Activated CD8-positive, alpha-beta memory T cell treated with anti-CD3 and anti-CD28 coated beads, Interleukin-2, amount 50 U/mL, for 24 hours (primary cell): ENCODE results near the gene C6orf118.

ENCODE experiments used
- DNase-seq: peaks from one replicate; pipeline ENCODE4 v3.0.0-alpha.2; 2020; ENCODE audit errors: extremely low read depth

Gene C6orf118

DNA sequence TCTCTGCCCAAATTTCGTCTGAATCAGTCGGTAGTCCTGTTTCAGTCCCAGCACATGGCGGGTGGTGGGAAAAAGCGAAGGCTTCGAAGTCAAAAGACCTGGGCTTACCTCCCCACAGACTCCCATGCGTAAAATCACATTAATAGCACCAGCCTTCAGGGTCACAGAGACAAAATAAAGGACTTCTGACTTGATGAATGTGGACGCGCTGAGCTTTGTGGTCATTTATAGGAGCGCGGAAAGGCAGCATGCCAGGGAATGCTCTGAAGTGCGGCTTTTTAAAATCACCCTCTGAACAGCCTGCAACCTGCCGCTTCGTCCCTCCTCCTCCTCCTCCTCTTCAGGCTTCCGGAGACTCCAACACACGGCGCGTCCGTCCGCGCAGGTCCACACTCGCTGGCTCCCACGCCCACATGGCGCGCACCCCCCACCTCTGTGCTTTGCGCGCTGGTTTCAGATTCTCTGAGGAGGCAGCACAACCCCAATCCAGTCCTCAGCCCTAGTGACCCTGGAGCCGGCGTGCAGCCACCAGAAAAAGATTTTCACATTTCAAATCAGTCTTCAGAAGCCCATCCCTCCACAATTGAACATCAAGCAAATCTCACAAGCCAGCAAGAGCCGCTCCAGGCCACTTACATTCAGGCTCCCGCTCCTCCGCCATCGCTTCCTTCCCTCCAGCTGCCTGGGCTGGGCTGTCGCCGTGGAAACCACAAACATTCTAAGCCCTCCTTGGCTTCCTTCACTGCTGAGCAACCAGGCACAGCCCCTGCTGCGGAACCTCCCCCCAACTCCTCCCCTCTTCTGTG is at the start of gene C6orf118:
Gene C6orf118 (minus strand): TSS at position 680 of the 806 bp plus-strand sequence. CDS start 19 bp downstream, at position 661.
- no peak for DNase-seq

DNA sequence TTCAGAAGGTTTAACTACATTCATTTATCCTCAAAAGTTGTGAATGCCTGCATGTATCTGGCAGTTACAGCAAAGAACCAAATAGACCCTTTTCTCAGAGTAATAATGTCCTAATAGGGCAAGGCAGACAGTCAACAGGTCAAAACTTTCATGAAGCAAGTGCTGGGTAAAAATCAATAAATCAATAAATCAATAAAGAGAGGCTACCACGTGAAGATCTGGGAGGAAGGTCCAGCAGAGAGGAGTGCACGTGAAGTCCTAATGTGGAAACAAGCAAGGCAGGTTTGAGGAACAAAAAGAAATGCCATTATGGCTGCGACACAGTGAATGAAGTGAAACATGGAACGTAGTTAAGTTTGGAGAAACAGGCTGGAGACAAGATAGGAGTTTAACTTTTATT is 36.3 kb upstream of the C6orf118 start:
- DNase-seq, result no peak

DNA sequence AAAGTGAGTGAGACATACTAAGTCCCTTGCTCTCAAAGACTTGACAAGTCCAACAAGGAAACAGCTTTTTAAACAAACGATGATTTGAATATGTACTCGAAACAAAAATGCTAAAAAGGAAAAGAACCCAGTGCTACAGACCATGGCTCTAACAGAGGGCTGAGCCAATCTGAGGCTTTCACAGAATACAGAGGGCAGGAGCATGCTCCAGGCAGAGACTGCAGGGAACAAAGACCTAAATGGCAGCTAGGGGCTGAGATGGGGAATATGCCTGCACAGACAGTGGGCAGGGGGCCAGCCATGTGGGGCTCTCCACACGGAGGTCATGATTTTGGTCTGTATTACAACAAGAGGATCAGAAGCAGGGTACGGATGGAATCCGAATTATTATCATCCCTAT is 31.1 kb upstream of the C6orf118 start:
- DNase-seq, result no peak

DNA sequence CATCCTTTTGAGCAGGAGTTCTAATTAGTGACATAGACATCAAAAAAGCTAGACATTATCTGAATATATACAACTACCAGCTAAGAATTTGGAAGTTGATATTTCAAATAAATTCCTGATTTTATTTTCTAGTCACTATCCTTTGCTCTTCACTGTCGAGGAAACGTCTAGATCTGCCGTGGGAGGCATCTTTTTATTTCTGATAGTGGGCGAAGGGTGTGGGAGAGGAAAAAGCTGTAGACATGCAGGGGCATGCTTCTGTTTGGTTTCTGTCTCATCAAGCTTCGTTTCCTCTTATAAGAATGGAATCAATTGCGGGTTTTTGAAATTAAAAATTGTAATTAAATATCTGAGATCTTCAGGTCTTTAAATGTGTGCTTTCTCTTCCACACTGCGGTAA is 16.2 kb upstream of the C6orf118 start:
- DNase-seq, result no peak

DNA sequence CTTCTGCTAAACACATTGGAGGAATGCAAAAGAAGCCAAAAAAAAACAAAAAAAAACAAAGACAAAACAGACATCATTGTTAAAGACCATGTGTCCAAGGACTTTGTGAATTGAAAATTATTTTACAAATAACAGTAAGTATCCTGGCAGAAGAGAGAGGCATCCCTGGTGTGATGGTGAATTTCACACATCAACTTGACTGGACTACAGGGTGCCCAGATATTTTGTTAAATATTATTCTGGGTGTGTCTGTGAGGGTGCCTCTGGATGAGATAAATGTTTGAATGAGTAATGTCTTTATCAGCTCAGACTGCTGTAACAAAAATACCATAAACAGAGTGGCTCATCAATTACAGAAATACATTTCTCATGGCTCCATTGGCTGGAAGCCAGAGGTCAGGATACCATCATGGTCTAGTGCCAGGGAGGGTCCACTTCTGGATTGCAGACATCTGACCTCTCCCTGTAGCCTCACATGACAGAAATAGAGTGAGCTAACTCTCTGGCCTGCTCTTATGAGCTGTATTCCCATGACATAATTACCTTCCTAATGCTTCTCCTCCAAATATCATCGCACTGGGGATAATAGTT is 12.2 kb upstream of the C6orf118 start:
- no peak for DNase-seq

DNA sequence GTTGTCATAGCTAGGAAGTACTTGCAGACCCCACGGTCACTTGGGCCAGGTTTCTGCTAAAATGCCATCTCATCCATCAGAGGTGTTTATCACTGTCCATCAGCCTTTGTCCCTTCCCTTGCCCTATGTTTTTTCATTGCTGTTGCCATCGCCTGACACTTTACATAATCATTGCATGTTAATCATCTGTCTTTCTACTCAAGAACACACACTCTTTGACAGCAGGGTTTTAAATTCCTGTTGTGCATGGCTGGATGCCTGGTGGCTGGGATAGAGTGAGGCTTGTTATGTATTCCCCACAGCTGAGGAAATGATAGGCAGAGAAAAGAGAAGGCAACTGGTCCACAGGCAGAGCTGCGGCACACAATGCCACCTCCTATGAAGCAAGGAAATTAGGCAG is 11.7 kb upstream of the C6orf118 start:
- DNase-seq, result no peak

DNA sequence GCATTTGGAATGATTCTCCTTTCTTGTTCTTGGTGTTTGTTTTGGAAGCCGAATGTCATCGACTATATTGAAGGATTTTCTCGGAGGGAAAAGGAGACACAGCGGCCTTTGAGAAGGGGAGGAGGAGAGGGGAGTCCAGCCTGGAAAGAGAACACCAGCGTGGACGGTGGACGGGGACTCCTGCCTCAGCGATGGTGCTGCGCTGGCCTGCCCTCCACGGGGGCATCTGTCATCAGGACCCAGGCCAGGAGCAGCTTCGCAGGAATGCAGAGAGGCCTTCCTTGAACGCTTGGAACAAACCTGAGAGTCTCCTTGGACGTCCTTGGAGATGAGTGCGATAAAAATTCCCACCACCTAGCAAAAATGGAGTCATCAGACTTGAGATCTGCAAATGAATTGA is 8.3 kb upstream of the C6orf118 start:
- no peak for DNase-seq

DNA sequence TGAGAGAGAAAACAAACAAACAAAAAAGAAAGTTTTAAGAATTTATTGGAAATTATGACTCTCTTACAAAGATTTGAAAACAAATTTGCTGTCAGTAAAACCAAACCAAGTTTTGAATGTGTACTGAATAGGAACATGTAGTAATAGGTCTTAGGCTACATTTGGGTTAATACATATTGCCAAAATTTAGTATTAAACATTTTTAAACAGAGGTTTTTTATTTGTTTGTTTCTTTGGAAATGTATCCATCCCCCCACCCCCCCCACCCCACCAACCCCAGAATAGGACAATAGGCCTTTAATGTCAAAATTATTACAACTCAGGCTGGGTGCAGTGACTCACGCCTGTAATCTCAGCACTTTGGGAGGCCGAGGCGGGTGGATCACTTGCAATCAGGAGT is 2.5 kb downstream of the C6orf118 start:
- DNase-seq, result no peak

DNA sequence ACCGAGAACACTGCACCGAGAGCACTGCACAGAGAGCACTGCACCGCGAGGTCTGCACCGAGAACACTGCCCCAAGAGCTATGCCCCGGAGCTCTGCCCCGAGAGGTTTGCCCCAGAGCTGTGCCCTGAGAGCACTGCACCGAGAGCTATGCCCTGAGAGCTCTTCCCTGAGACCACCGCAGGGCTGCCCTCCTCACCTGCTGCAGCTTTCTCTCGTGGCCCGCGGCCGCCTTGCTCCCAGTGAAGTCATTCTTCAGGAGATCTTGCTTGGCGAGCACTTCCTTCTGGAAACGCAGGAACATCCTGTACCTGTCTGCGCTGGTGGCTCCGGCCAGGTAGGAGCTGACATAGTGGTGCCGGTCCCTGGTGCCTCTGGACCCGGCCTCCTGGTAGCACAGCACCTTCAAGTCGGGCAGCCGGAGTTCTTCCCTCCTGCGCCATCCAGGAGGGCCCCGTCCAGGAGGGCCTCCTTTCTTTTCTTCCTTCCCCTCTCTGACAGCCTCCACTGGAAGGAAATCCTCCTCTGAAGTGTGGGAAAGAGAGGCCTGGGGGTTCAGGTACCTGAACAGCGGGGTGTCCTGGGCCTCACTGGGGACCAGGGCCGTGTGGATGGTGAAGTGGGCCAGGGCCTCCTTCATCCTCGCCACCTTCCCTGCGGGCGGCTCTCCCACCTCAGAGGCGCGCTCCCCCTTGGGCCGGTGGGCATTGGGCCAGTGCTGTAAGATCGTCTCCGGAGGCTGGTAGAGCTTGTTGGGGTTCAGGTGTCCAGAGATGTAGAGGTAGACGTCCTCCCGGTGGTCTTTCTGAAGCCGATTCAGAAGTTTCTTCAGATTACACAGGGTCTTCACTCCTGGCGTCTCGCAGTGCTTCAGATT is 7.8 kb downstream of the C6orf118 start:
- no peak for DNase-seq

DNA sequence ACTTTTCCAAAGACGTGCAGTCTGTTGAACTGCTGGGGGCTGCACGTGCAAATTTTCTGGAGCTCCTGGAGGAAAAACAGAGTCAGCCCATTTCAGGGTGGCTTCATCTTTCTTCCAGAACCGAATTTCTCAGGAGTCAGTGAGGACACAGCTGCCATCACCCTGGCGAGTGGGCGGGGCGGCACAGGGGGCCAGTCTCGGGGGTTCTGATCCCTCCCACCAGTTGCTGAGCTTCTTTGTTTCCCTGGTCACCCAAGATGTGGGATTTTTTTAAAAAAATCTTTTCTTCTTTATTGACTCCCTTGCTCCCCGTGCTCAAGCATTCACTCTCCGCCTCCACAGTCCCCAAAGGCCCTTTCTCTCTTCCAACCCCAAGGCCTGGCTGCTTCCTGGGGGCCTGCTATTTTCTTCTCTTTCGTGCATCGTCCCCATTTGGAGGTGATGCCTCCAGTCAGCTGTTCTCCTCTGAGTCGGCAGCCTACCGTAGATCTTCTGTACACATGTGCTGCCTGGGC is 8.9 kb downstream of the C6orf118 start:
- no peak for DNase-seq

DNA sequence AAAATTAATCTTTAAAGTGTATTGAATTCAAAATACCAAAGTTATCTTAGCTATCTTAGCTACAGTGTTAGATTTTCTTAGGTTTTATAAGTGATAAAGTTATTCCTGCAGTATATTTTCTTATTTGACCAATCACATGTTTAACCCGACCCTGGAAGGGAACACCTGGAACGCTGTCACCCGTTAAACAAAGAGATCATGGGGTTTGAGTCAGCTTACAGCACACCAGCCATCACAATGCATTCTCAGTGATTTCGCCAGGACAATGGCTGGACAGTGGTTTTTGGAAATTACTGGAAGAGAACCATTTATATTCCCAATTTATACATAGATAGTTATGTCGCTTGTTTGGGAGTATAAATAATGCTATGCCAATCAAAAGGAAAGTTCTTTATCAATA is 10.5 kb downstream of the C6orf118 start:
- DNase-seq, result no peak

DNA sequence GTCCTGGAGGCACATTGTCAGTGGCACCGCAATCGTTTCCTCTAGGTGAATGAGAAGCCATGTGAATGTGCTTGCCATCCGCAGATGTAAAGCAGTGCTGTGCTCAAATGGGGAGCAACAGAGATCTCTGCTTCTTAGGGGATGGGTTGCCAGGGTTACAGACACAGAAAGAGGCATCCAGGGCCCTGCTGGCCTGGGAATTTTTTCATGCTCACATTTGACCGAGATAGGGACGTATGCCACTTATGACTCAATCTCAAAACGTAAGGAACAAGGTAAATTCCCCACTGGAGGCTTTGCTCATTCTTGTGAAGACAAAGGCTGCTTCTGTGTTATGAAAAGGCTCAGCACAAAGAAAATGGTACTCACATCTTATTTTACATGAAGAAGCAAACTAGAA is 11.0 kb downstream of the C6orf118 start:
- no peak for DNase-seq

DNA sequence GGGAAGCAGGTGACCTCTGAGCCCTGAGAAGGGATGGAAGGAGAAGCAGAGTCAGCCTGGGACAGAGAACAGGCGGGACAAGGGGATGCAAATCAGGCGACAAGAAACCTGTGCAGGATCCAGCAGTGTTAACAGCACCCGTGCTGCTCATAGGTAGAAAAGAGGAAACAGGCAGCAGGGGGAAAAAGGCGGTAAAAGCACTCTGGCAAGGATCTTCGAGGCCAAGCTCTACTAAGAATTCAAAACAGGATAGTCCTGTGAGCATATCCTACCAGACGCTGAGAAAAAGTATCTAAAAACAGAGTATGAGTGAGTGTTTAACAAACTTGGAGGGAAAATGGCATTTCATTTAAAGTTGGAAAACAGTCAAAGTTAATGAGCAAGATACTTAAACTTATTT is 16.7 kb downstream of the C6orf118 start:
- no peak for DNase-seq

DNA sequence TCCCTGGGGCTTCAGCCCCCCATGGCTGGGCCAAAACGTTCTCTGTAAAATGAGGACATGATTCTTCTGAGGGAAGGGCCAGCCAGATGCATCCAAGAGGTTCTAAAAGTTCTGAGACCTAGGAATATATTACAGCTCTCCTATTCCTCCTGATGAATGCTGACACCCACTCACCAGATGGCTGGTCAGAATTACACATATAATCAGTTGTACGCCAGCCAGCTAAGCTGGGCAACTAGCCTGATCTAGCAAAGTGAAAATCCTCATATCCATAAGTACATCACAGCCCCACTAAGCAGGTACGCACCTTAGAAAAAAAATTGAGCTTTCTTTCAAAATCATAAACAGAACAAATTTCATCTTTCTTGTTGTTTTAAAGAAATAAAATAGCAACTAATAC is 34.8 kb downstream of the C6orf118 start:
- DNase-seq, result no peak

DNA sequence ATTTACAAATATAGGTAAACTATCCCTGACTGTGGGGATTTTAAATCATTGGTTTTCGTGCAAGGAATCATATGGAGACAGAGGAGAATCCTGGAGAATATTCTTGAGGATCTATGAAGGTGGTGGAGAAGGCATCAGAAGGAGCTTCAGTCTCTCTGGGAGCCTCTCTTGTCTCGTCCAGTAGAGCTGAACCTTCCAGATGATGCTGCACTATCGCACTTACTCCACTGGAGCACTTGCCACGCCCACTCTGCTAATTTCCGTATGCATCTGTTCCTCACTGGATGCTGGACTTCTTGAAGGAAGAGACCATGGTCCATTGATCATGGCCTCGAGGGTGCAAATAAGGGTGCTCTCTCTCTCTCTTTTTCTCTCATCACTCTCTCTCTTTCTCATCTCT is 36.8 kb downstream of the C6orf118 start:
- no peak for DNase-seq

DNA sequence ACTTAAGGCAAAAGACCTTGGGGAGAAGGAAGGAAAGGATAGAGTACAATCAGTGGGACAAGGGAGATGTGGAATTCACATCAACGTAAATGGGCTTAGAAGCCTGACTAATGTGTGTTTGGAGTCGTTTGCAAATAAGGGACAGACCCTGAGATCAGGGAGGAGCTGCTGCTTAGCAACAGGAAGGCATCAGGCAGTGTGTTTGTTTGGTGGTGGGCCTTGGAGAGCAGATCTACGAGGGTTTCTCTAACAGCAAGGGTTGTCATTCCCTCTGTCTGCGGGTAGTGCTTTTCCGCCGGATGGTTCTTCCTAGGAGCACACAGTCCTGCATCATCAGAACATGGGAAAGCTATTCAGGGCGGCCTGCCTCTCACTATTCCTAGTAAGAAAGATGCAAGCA is 40.4 kb downstream of the C6orf118 start:
- no peak for DNase-seq

DNA sequence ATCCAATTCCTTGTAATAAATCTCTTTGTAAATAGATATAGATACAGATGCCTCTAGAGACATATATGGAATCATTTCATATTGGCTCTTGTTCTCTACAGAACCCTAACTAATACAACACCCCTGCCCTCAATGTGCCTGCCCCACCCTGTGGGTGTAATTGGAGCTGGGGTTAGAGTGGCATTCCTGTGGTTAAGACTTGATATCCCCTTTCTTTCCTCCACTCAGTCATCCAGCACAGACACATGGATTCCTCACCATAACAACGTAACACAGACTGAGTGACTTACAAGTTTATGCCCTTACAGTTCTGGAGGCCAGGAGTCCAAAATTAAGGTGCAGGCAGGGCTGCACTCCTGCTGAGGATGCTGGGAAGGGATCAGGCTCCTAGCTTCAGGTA is 42.8 kb downstream of the C6orf118 start:
- no peak for DNase-seq

DNA sequence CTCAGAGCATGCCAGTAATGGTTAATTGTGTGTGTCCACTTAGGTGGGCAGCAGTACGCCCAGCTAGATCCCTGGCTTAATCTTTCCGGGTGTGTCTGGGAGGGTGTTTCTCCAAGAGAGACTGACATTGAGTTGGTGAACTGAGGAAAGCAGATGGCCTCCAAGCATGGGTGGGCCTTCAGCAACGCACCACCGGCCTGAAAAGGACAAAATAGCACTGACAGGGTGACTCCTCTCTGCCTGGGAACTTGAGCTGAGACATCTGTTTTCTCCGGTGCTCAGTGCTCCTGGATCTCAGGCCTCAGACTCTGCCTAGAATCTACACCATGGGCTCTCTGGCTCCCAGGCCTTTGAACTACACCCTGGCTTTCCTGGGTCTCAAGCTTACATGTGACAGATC is 43.2 kb downstream of the C6orf118 start:
- no peak for DNase-seq

DNA sequence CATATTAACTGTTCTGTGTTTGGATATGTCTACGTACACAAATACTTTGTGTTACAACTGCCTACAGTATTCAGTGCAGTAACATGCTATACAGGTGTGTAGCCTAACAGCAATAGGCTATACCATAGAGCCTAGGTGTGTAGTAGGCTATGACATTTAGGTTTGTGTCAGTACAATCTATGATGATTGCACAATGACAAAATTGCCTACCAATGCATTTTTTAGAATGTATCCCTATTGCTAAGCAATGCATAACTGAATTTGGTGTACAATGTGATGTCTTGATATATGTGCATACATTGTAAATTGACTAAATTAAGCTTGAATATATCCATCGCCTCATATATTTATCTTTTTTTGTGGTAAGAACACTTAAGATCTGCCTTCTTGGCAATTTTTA is 48.9 kb downstream of the C6orf118 start:
- no peak for DNase-seq

DNA sequence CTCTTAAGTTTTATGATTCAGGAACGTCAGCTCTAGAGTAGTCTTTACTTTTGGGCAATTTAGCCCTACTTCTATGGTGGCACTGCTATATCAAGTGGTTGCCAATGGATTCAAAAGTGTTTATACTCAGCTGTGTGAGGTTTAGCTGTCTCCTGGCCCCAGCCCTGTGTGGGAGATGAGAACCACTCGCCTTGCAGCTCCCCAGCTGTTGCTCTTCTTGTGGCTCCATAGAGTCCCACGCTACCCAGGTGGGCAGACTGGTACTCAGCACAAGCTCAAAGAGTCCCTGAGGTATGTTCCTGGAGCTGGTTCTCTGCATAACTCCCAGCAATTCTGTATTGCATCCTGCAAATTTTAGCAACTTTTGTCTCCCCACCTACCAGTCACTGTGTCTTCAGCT is 59.6 kb downstream of the C6orf118 start:
- no peak for DNase-seq

DNA sequence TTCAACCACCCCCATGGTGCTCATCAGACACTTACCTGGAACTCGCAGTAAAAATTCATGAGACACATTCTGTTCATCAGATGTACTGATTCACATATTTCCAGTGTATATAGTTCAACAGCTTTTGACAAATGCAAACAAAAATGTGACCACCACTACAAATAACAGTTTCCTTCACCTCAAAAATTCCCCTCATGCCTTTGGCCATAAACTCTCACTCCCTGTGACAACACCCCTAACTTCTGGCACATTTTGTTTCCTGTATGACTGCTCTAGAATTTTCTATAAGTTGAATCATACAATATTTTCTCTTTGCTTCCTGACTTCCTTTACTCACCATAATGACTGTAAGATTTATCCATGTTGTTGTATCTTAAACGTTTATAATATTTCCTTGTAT is 63.7 kb downstream of the C6orf118 start:
- DNase-seq, result no peak

DNA sequence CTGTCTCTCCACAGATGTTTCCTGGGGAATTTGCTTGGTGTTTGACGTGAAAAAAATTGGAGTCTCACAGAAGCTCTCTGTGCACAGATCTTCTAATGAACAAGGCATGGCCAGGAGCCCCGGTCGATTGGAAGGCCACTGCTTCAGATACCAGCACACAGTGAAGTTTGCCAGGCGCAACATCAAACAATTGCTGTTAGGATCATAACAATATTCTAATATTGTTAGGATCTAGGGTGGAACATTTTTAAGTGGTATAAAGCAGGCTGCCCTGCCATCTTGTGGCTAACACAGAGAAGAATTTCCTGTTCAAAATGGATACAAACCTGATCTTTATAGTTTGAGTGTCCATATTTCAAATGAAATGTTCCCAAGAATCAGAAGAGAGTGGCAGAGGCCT is 64.1 kb downstream of the C6orf118 start:
- DNase-seq, result no peak
